HuH-7 (cell line): ENCODE measurements around the gene IPO8.
A peak's percentile ranks its signal among the peaks of the same experiment; 100 is the strongest.

ENCODE experiments used
- DNase-seq: peaks from one replicate; pipeline ENCODE4 v3.0.0; 2011; ENCODE audit warnings: low spot score

The IPO8 gene

GRCh38 chr12:30695199-30696102 lies at the start of gene IPO8:
Gene IPO8, minus strand, starts transcription at chr12:30695869. Its CDS starts 222 bp downstream, at chr12:30695647.
- DNase-seq: peak; percentile 88

- DNase-seq: no peak
Measured at GRCh38 chr12:30744321-30744720, 48.7 kb upstream of the IPO8 start.

GRCh38 chr12:30740274-30740673 lies 44.6 kb upstream of the IPO8 start:
- DNase-seq: no peak

- DNase-seq: no peak
Measured at GRCh38 chr12:30739020-30739419, 43.4 kb upstream of the IPO8 start.

GRCh38 chr12:30732954-30733637 lies 37.4 kb upstream of the IPO8 start:
- no peak for DNase-seq

GRCh38 chr12:30730011-30730410 lies 34.3 kb upstream of the IPO8 start:
- no peak for DNase-seq

- no peak for DNase-seq
Measured at GRCh38 chr12:30729547-30729946, 33.9 kb upstream of the IPO8 start.

GRCh38 chr12:30726647-30727046 lies 31.0 kb upstream of the IPO8 start:
- no peak for DNase-seq

- no peak for DNase-seq
Measured at GRCh38 chr12:30725739-30726138, 30.1 kb upstream of the IPO8 start.

GRCh38 chr12:30719060-30719459 lies 23.4 kb upstream of the IPO8 start:
- DNase-seq: no peak

- no peak for DNase-seq
Measured at GRCh38 chr12:30707613-30708342, 12.1 kb upstream of the IPO8 start.

GRCh38 chr12:30706476-30706875 lies 10.8 kb upstream of the IPO8 start:
- no peak for DNase-seq

- no peak for DNase-seq
Measured at GRCh38 chr12:30701056-30701455, 5.4 kb upstream of the IPO8 start.

GRCh38 chr12:30700216-30700900 lies 4.7 kb upstream of the IPO8 start:
- no peak for DNase-seq

GRCh38 chr12:30698346-30698745 lies 2.7 kb upstream of the IPO8 start:
- no peak for DNase-seq

GRCh38 chr12:30696943-30697342 lies 1.3 kb upstream of the IPO8 start:
- no peak for DNase-seq

- no peak for DNase-seq
Measured at GRCh38 chr12:30696486-30696885, 817 bp upstream of the IPO8 start.

GRCh38 chr12:30696103-30696408 lies 387 bp upstream of the IPO8 start:
- DNase-seq: no peak

GRCh38 chr12:30694412-30695198 lies 1.1 kb downstream of the IPO8 start:
- DNase-seq: peak; percentile 56

- DNase-seq: no peak
Measured at GRCh38 chr12:30692470-30692869, 3.2 kb downstream of the IPO8 start.

GRCh38 chr12:30691122-30691879 lies 4.4 kb downstream of the IPO8 start:
- peak; percentile 11 for DNase-seq
